HG03439 (cell line): ENCODE measurements around the gene TMEM74B.

Source experiments
- ATAC-seq: cut with Tn5 transposase; IDR thresholded peaks from one replicate; pipeline ENCODE4 v1.9.1; 2021; ENCODE audit warnings: mild to moderate bottlenecking, moderate library complexity; ENCODE audit not compliant: unreplicated experiment

TMEM74B gene

GRCh38 chr20:1206366-1207148 lies 21.8 kb upstream of the TMEM74B start:
- no peak for ATAC-seq

GRCh38 chr20:1205802-1206201 lies 21.0 kb upstream of the TMEM74B start:
- no peak for ATAC-seq

GRCh38 chr20:1204576-1204975 lies 19.8 kb upstream of the TMEM74B start:
- no peak for ATAC-seq

GRCh38 chr20:1204113-1204512 lies 19.3 kb upstream of the TMEM74B start:
- no peak for ATAC-seq

- ATAC-seq, result no peak
These were observed 18.8 kb upstream of the TMEM74B start for GRCh38 chr20:1203630-1204029.

GRCh38 chr20:1202762-1203504 lies 18.2 kb upstream of the TMEM74B start, which contains the start of gene C20orf202:
Gene C20orf202, plus strand, starts transcription at chr20:1203454. Its CDS starts 132 bp downstream, at chr20:1203586.
- ATAC-seq, result no peak

- no peak for ATAC-seq
These were observed 15.2 kb upstream of the TMEM74B start for GRCh38 chr20:1199964-1200363.

GRCh38 chr20:1199212-1199873 lies 14.6 kb upstream of the TMEM74B start:
- no peak for ATAC-seq

GRCh38 chr20:1198751-1199150 lies 14.0 kb upstream of the TMEM74B start:
- ATAC-seq, result no peak

GRCh38 chr20:1197801-1198200 lies 13.0 kb upstream of the TMEM74B start:
- ATAC-seq, result no peak

GRCh38 chr20:1196634-1197033 lies 11.9 kb upstream of the TMEM74B start:
- no peak for ATAC-seq

GRCh38 chr20:1195226-1195625 lies 10.4 kb upstream of the TMEM74B start:
- ATAC-seq, result no peak

GRCh38 chr20:1191299-1191698 lies 6.5 kb upstream of the TMEM74B start:
- ATAC-seq, result no peak

GRCh38 chr20:1190847-1191246 lies 6.1 kb upstream of the TMEM74B start:
- no peak for ATAC-seq

GRCh38 chr20:1189827-1190226 lies 5.0 kb upstream of the TMEM74B start:
- ATAC-seq, result no peak

GRCh38 chr20:1188347-1188746 lies 3.6 kb upstream of the TMEM74B start:
- ATAC-seq, result no peak

GRCh38 chr20:1187605-1188171 lies 2.9 kb upstream of the TMEM74B start:
- no peak for ATAC-seq

GRCh38 chr20:1186367-1186991 lies 1.7 kb upstream of the TMEM74B start:
- ATAC-seq, result no peak

- no peak for ATAC-seq
These were observed 1.1 kb upstream of the TMEM74B start for GRCh38 chr20:1185790-1186334.

GRCh38 chr20:1185316-1185741 lies 548 bp upstream of the TMEM74B start:
- no peak for ATAC-seq

- ATAC-seq, result no peak
These were observed 532 bp downstream of the TMEM74B start for GRCh38 chr20:1184260-1184637.
